Measurements from ENCODE around the gene CACNA1A. TPM values are rescaled to one million over a fixed set of nuclear protein-coding genes. Genes with fewer than 3 reads are reported as not detected.
"Not testable (repeated sequence)": the region's sequence is repeated elsewhere in the genome, so short reads cannot be mapped to it uniquely, and the experiment has no call there.

CACNA1A gene
- total and polyA plus RNA-seq, 2 donors = 0.24 to 1.0 TPM

GRCh38 chr19:13256918-13257317 is 249.4 kb downstream of the CACNA1A start:
- Histone ChIP-seq H3K4me1 (ENCODE audit: control insufficient read depth in 2 of 2, insufficient read depth in 2 of 2, low read length in 2 of 2) (no peaks in the 10 kb centered on the region), H3K27ac (ENCODE audit: low read depth in 1 of 2, low read length in 1 of 2) (no peak overlapping the region), H3K9me3 (ENCODE audit: control insufficient read depth in 2 of 2, insufficient read depth in 1 of 2, low read length in 1 of 2) (no peaks in the 10 kb centered on the region), H3K27me3 (ENCODE audit: control insufficient read depth in 2 of 2, insufficient read depth in 1 of 2, low read length in 1 of 2) (no peaks in the 10 kb centered on the region), H3K36me3 (ENCODE audit: control insufficient read depth in 2 of 2, insufficient read depth in 2 of 2, low read length in 1 of 2) (no peaks in the 10 kb centered on the region), H3K4me3 (ENCODE audit: low read length in 2 of 2) (no peak overlapping the region)
- DNase-seq (ENCODE audit: low read depth in 6 of 9, low spot score in 9 of 9) = no peak
- WGBS = 98% methylated on average over 2 of the region's 2 CpGs

GRCh38 chr19:13256398-13256797 is 249.9 kb downstream of the CACNA1A start:
- H3K36me3 ChIP-seq (ENCODE audit: control insufficient read depth in 2 of 2, insufficient read depth in 2 of 2, low read length in 1 of 2); H3K27ac ChIP-seq (ENCODE audit: low read depth in 1 of 2, low read length in 1 of 2); H3K4me1 ChIP-seq (ENCODE audit: control insufficient read depth in 2 of 2, insufficient read depth in 2 of 2, low read length in 2 of 2); H3K4me3 ChIP-seq (ENCODE audit: low read length in 2 of 2); DNase-seq (ENCODE audit: low read depth in 6 of 9, low spot score in 9 of 9); H3K27me3 ChIP-seq (ENCODE audit: control insufficient read depth in 2 of 2, insufficient read depth in 1 of 2, low read length in 1 of 2); H3K9me3 ChIP-seq (ENCODE audit: control insufficient read depth in 2 of 2, insufficient read depth in 1 of 2, low read length in 1 of 2): not testable (repeated sequence)
- WGBS = 82% methylated on average over 1 of the region's 1 CpG

DNA sequence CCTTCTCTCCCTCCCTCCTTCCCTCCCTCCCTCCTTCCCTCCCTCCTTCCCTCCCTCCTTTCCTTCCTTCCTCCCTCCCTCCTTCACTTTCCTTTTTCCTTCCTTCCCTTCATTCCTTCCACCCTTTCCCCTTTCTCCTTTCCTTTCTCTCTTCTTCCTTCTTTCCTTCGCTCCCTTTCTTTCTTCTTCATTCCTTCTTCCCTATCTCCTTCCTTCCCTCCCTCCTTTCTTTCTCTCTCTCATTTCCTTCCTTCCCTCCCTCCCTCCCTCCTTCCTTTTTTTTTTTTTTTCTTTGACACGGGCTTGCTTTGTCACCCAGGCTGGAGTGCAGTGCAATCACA is 250.6 kb downstream of the CACNA1A start:
- no peak for DNase-seq (ENCODE audit: low read depth in 6 of 9, low spot score in 9 of 9)
- 78% methylated on average over 2 of the region's 2 CpGs for WGBS
- no peak overlapping the region for H3K4me3 ChIP-seq (ENCODE audit: low read length in 2 of 2)
- no peaks in the 10 kb centered on the region for H3K9me3 ChIP-seq (ENCODE audit: control insufficient read depth in 2 of 2, insufficient read depth in 1 of 2, low read length in 1 of 2)
- no peak overlapping the region for H3K27ac ChIP-seq (ENCODE audit: low read depth in 1 of 2, low read length in 1 of 2)
- no peaks in the 10 kb centered on the region for H3K4me1 ChIP-seq (ENCODE audit: control insufficient read depth in 2 of 2, insufficient read depth in 2 of 2, low read length in 2 of 2)
- H3K27me3 ChIP-seq (ENCODE audit: control insufficient read depth in 2 of 2, insufficient read depth in 1 of 2, low read length in 1 of 2) = no peaks in the 10 kb centered on the region
- H3K36me3 ChIP-seq (ENCODE audit: control insufficient read depth in 2 of 2, insufficient read depth in 2 of 2, low read length in 1 of 2) = no peaks in the 10 kb centered on the region

- no peaks in the 10 kb centered on the region for H3K36me3 ChIP-seq (ENCODE audit: control insufficient read depth in 2 of 2, insufficient read depth in 2 of 2, low read length in 1 of 2)
- DNase-seq (ENCODE audit: low read depth in 6 of 9, low spot score in 9 of 9) = no peak
- no peak overlapping the region for H3K27ac ChIP-seq (ENCODE audit: low read depth in 1 of 2, low read length in 1 of 2)
- H3K4me1 ChIP-seq (ENCODE audit: control insufficient read depth in 2 of 2, insufficient read depth in 2 of 2, low read length in 2 of 2) = no peaks in the 10 kb centered on the region
- H3K4me3 ChIP-seq (ENCODE audit: low read length in 2 of 2) = no peak overlapping the region
- no peaks in the 10 kb centered on the region for H3K27me3 ChIP-seq (ENCODE audit: control insufficient read depth in 2 of 2, insufficient read depth in 1 of 2, low read length in 1 of 2)
- 92% methylated on average over 21 of the region's 21 CpGs for WGBS
- H3K9me3 ChIP-seq (ENCODE audit: control insufficient read depth in 2 of 2, insufficient read depth in 1 of 2, low read length in 1 of 2) = no peaks in the 10 kb centered on the region
Measured at GRCh38 chr19:13255041-13255718, 251.1 kb downstream of the CACNA1A start.

DNA sequence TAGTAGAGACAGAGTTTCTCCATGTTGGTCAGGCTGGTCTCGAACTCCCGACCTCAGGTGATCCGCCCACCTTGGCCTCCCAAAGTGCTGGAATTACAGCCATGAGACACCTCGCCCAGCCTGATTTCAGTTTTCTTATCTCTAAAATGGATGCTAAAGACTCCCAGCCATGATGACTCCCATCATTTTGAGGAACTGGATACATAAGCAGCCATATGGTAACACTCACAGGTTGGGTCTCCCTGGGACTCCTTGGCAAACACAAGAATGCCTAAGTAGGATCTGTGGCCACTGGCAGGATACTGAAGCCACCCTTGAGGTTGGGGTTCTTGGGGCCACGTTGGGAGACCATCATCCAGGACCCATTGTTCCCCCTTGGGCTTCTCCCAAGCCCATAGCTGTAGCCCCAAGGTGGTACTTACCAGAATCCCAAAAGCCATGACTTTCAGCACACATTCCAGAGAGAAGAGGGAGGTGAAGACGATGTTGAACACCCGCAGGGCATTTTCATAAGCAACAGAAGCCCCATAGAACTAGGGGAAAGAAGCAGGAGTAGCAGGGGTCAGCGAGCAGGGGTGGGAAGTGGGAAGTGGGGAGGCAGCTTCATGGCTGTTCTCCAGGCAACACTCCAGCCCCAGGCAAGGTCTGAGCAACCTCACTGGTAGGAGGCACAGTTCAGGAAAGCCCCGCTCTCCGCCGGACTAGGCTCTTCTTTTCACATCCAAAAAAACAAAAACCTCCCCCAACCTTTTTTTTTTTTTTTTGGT is 253.5 kb downstream of the CACNA1A start:
- Histone ChIP-seq H3K27me3 (ENCODE audit: control insufficient read depth in 2 of 2, insufficient read depth in 1 of 2, low read length in 1 of 2) (no peaks in the 10 kb centered on the region), H3K36me3 (ENCODE audit: control insufficient read depth in 2 of 2, insufficient read depth in 2 of 2, low read length in 1 of 2) (no peaks in the 10 kb centered on the region), H3K4me1 (ENCODE audit: control insufficient read depth in 2 of 2, insufficient read depth in 2 of 2, low read length in 2 of 2) (no peaks in the 10 kb centered on the region), H3K9me3 (ENCODE audit: control insufficient read depth in 2 of 2, insufficient read depth in 1 of 2, low read length in 1 of 2) (no peaks in the 10 kb centered on the region), H3K4me3 (ENCODE audit: low read length in 2 of 2) (no peak overlapping the region), H3K27ac (ENCODE audit: low read depth in 1 of 2, low read length in 1 of 2) (no peak overlapping the region)
- 94% methylated on average over 11 of the region's 11 CpGs for WGBS
- DNase-seq (ENCODE audit: low read depth in 6 of 9, low spot score in 9 of 9) = no peak

GRCh38 chr19:13244920-13245319 is 261.4 kb downstream of the CACNA1A start:
- Histone ChIP-seq H3K4me3 (ENCODE audit: low read length in 2 of 2) (no peak overlapping the region), H3K36me3 (ENCODE audit: control insufficient read depth in 2 of 2, insufficient read depth in 2 of 2, low read length in 1 of 2) (no peaks in the 10 kb centered on the region), H3K4me1 (ENCODE audit: control insufficient read depth in 2 of 2, insufficient read depth in 2 of 2, low read length in 2 of 2) (peaks cover 0 to 9% of the 10 kb centered on the region in 2 donors), H3K27me3 (ENCODE audit: control insufficient read depth in 2 of 2, insufficient read depth in 1 of 2, low read length in 1 of 2) (no peaks in the 10 kb centered on the region), H3K27ac (ENCODE audit: low read depth in 1 of 2, low read length in 1 of 2) (no peak overlapping the region), H3K9me3 (ENCODE audit: control insufficient read depth in 2 of 2, insufficient read depth in 1 of 2, low read length in 1 of 2) (no peaks in the 10 kb centered on the region)
- 97% methylated on average over 12 of the region's 12 CpGs for WGBS
- DNase-seq (ENCODE audit: low read depth in 6 of 9, low spot score in 9 of 9) = no peak

GRCh38 chr19:13241231-13242104 is 264.8 kb downstream of the CACNA1A start:
- H3K4me1 ChIP-seq (ENCODE audit: control insufficient read depth in 2 of 2, insufficient read depth in 2 of 2, low read length in 2 of 2) = peaks cover 0 to 9% of the 10 kb centered on the region in 2 donors
- H3K27ac ChIP-seq (ENCODE audit: low read depth in 1 of 2, low read length in 1 of 2) = no peak overlapping the region
- WGBS = 79% methylated on average over 25 of the region's 25 CpGs
- peaks cover 0 to under 1% of the 10 kb centered on the region in 2 donors for H3K9me3 ChIP-seq (ENCODE audit: control insufficient read depth in 2 of 2, insufficient read depth in 1 of 2, low read length in 1 of 2)
- H3K27me3 ChIP-seq (ENCODE audit: control insufficient read depth in 2 of 2, insufficient read depth in 1 of 2, low read length in 1 of 2) = no peaks in the 10 kb centered on the region
- peak in 1 of 9 donors; percentile 20 for DNase-seq (ENCODE audit: low read depth in 6 of 9, low spot score in 9 of 9)
- H3K4me3 ChIP-seq (ENCODE audit: low read length in 2 of 2) = no peak overlapping the region
- H3K36me3 ChIP-seq (ENCODE audit: control insufficient read depth in 2 of 2, insufficient read depth in 2 of 2, low read length in 1 of 2) = no peaks in the 10 kb centered on the region

DNA sequence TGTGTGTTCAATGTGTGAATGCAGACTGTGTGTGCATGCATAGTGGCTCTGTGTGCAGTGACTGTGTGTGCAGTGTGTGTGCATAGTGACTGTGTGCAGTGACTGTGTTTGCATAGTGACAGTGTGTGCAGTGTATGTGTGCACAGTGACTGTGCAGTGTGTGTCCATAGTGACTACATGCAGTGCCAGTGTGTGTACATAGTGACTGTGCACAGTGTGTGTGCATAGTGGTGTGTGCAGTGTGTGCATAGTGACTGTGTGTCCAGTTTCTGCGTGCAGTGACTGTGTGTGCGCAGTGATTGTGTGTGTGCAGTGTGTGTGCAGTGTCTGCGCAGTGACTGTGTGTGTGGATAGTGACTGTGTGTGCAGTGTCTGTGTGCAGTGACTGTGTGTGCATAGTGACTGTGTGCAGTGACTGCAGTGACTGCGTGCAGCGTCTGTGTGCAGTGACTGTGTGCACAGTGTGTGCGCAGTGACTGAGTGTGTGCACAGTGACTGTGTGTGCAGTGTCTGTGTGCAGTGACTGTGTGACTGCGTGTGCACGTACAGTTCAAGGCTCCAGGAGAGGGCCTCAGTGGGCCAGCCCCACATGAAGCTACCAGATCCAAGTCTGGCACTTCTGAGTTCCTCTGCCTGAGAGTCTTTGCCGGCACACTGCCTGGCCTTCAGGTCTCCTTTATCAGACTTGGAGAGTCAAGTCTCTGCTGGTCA is 265.8 kb downstream of the CACNA1A start:
- WGBS = 77% methylated on average over 9 of the region's 9 CpGs

More for the DNA sequence above, 265.8 kb downstream of the CACNA1A start:
- H3K27me3 ChIP-seq (ENCODE audit: control insufficient read depth in 2 of 2, insufficient read depth in 1 of 2, low read length in 1 of 2) = no peaks in the 10 kb centered on the region
- H3K36me3 ChIP-seq (ENCODE audit: control insufficient read depth in 2 of 2, insufficient read depth in 2 of 2, low read length in 1 of 2) = no peaks in the 10 kb centered on the region
- H3K27ac ChIP-seq (ENCODE audit: low read depth in 1 of 2, low read length in 1 of 2) = no peak overlapping the region
- H3K9me3 ChIP-seq (ENCODE audit: control insufficient read depth in 2 of 2, insufficient read depth in 1 of 2, low read length in 1 of 2) = peaks cover 1 to 11% of the 10 kb centered on the region in 2 donors
- peaks cover 0 to 9% of the 10 kb centered on the region in 2 donors for H3K4me1 ChIP-seq (ENCODE audit: control insufficient read depth in 2 of 2, insufficient read depth in 2 of 2, low read length in 2 of 2)
- DNase-seq (ENCODE audit: low read depth in 6 of 9, low spot score in 9 of 9) = no peak
- no peak overlapping the region for H3K4me3 ChIP-seq (ENCODE audit: low read length in 2 of 2)

Measured in thymus (tissue), 11 donors.